Stimulated activated naive CD4-positive, alpha-beta T cell treated with Interleukin-2 at 50 U/mL for 16 hours (primary cell): ENCODE results near the gene ASXL1.
A peak's percentile ranks its signal among the peaks of the same experiment; 100 is the strongest.
"Not testable (repeated sequence)": the region's sequence is repeated elsewhere in the genome, so short reads cannot be mapped to it uniquely, and the experiment has no call there.

ENCODE experiments used
- DNase-seq: peaks from one replicate; lab custom pipeline; 2025; lab: John Stamatoyannopoulos, UW

The ASXL1 gene

GRCh38 chr20:32357869-32358631 lies at the start of gene ASXL1:
ASXL1 (plus strand) TSS chr20:32358331; CDS start chr20:32358776, 445 bp downstream.
- peak; percentile 95 for DNase-seq

GRCh38 chr20:32312718-32313424 lies 45.3 kb upstream of the ASXL1 start:
- no peak for DNase-seq

DNA sequence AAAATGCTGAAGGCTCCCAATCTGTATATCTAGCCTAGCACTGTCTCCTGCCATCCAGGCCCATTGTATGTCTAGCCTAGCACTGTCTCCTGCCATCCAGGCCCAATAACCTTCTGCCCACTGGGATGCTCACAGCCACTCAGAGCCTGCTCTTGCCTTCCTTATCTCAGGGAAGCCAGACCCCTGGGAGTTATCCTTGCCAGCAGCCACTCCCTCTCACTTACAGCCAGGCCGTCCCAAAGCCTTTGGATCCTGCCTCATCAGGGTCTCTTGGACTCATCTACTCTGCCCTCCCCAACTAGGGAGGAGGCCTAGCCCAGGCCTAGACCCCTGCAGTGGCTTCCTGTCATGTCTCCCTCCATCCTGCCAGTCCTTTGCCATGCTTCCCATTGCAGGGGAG lies 43.4 kb upstream of the ASXL1 start:
- DNase-seq, result no peak

DNA sequence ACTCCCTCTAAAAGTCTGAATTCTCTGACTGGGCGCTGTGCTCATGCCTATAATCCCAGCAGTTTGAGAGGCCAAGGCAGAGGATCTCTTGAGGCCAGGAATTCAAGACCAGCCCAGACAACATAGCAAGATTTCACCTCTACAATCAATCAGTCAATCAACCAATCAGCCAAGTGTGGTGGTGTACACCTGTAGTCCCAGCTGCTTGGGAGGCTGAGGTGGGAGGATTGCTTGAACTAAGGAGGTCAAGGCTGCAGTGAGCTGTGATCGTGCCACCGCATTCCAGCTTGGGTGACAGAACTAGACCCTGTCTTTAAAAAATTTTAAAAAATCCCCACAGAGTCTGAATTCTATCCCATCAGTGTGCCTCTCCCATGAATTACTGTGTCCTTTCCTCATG lies 42.7 kb upstream of the ASXL1 start:
- DNase-seq, result no peak

DNA sequence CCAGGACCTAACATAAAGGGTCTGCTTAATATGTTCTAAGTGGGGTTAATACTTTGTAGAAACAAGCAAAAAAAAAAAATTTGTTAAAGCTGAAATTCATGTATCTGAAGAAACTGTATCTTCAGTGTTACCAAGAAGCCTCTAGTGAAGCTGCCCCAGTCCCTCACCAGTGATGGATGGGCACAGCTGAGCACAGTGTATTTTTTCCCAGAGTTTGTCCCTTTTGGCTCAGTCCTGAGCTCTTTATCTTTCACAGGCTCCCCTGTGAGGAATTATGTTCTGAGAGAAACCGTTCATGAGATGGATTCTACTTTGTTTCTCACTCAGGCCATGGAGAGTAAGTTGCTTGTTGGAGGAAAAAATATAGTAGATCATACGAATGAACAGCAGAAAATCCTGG lies 42.2 kb upstream of the ASXL1 start:
- DNase-seq, result no peak

GRCh38 chr20:32316667-32317066 lies 41.5 kb upstream of the ASXL1 start:
- DNase-seq, result no peak

- DNase-seq, result no peak
Observed at GRCh38 chr20:32319100-32319499, 39.0 kb upstream of the ASXL1 start.

GRCh38 chr20:32320305-32320704 lies 37.8 kb upstream of the ASXL1 start:
- no peak for DNase-seq

DNA sequence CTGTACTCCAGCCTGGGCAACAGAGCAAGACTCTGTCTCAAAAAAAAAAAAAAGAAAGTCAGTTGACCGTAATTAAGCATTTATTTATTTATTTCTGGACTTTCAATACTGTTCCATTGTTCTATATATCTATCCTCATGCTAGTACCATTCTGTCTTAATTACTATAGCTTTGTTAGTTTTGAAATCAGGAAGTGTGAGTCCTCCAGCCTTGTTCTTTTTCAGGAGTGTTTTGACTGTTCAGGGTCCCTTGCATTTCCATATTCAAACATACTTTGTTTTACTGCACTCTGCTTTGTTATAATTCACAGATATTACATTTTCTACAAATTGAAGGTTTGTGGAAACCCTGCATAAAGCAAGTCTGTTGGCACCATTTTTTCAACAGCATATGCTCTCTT lies 36.7 kb upstream of the ASXL1 start:
- no peak for DNase-seq

DNA sequence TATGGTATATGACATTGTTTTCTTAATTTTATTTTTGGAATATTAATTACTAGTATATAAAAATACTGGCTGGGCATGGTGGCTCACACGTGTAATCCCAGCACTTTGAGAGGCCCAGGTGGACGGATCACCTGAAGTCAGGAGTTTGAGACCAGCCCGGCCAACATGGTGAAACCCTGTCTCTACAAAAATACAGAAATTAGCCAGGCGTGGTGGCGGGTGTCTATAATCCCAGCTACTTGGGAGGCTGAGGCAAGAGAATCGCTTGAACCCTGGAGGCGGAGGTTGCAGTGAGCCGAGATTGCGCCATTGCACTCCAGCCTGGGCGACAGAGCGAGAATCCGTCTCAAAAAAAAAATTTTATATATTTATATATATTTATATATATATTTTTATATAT lies 35.9 kb upstream of the ASXL1 start:
- not testable (repeated sequence) for DNase-seq

- not testable (repeated sequence) for DNase-seq
Observed at GRCh38 chr20:32323761-32324160, 34.4 kb upstream of the ASXL1 start.

- no peak for DNase-seq
Observed at GRCh38 chr20:32325706-32326503, 32.2 kb upstream of the ASXL1 start.

DNA sequence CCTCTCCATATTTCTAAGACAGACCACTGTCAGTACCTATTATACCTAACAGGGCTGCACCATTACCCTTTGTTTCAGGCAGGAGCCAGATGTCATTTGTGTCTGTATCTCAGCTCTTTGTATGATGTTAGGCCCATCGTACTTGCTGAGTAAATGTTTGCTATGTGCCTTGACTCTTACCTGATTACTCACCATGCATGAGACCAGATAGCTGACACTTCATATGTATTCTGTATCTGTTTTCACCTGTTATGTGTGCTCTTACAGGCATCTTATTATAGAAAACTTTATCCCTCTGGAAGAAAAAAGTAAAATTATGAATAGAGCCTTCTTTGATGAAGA lies 31.7 kb upstream of the ASXL1 start:
- DNase-seq, result no peak

GRCh38 chr20:32327087-32327681 lies 30.9 kb upstream of the ASXL1 start:
- DNase-seq, result no peak

- DNase-seq, result no peak
Observed at GRCh38 chr20:32329817-32330554, 28.1 kb upstream of the ASXL1 start.

- no peak for DNase-seq
Observed at GRCh38 chr20:32330555-32330897, 27.6 kb upstream of the ASXL1 start.

DNA sequence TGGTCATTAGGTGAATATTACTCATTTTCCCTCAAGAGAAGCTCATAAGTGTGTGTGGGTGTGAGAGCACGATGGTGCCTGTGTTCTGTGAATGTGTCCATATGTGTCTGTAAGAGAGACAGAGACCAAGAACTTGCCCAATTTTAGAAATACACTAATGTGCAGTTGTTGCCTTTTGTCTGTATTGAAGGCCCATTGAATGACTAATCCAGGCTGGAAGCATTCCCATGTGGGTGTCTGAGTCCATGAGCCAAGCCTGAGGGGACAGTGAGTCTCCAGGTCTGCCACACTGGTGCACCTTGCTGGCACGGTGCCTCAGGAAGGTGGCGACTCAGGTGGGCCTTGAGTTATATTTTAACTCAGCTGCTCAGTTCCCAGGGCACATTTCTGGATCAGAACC lies 25.5 kb upstream of the ASXL1 start:
- no peak for DNase-seq

DNA sequence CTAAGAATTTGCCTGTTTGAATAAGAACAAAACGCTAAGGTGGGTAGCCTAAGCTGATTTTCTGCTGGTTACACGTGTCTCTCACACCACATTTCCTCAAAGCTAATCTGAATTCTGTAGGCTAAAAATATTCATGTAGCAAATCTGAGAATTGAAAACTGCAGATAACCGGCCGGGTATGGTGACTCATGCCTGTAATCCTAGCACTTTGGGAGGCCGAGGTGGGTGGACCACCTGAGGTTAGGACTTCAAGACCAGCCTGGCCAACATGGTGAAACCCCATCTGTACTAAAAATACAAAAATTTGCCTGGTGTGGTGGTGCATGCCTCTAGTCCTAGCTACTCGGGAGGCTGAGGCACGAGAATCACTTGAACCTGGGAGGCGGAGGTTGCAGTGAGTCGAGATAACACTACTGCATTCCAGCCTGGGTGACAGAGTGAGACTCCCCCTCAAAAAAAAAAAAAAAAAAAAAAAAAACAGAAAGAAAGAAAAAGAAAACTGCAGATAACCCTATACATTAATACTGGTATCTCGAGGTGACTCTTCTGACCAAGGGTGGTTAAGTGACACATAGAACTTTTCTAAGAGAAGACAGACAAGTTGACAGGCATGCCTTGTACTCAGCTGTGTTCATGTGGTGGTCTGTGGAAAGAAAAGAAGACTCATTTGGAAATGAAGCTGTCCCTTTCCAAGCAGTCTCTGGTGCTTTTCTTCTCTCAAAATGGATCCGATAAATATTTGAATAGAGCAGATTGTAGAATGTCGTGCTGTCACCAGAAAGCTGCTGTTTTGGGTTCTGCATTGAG lies 24.7 kb upstream of the ASXL1 start:
- DNase-seq, result peak; percentile 51

DNA sequence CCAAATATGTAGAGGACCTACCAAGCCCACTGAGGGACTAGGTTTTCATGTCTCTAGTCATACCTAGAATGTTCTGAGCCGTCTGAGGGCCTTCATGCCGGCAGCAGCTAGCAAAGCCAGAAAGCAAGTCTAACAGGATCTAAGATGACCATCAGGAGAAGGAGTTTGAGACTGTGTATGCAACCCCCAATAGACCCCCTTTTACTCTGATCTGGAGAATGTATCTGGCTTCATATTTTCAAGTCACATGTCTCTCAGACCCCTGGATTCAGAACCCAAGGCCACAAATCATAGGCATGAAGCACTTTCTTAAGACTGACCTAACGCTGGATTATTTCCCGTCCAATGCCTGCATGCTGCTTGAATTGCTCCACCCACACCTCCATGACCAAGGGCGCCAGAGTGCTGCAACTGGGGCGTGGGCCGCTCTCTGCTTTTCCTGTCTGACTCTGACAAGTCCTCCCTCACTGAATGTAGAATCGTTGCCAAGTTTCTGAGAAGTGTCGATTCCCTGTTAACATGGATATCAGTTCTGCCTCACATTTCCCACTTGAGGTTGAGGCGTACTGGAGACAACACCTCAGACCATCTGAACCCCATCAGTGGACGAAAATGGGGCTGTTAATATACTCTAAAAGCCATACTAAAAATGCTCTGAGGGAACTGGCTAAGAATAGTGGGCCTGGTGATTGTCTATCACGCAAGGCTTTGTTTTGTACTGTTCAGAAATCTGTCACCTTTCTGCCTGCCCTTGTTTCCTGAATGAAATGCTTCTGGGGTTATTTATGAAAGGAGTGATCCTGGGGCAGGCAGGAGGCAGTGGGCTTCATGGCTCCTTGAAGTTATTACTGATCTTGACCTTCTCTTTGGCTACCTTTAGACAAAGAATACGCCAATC lies 23.9 kb upstream of the ASXL1 start:
- DNase-seq, result peak; percentile 65

DNA sequence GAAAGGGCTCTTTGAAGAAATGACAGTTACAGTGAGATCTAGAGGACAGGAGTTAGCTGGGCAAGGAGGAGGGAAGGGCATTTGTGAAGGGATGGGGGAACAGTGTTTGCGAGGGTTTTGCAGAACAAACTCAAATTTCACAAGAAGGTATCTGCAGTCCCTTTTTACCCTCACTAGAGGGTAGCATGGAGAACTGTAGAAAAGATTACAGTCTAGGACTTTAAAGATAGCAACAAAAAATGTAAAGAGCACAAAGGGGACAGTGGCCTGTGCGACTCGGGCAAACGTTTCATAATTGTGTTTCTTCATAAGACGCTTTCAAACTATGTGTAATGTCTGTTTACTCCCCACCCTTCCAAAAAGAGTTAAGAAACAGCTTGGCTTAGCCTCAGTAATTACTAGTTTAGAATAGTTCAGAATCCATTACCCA lies 21.2 kb upstream of the ASXL1 start:
- no peak for DNase-seq
